Motor neuron (in vitro differentiated cells): Measurements from ENCODE around the gene IQCH. TPM values are rescaled to one million over a fixed set of nuclear protein-coding genes. Genes with fewer than 3 reads are reported as not detected.
"Not testable (repeated sequence)": the region's sequence is repeated elsewhere in the genome, so short reads cannot be mapped to it uniquely, and the experiment has no call there.

Experiments used
- ATAC-seq, 8 experiments: fragments of 200-7000 bp; cut with Tn5 transposase; replicated peaks in 6 of 8; 2 replicates each; pipeline ENCODE4 v1.8.0; 2021; ENCODE audit warnings: mild to moderate bottlenecking in 8 of 8, moderate library complexity in 8 of 8
- H3K27ac ChIP-seq, 2 donors: fragments of 250-450 bp; sonication (Bioruptor Pico); 2 replicates each; pipeline ENCODE4 v1.9.0; 2021; ENCODE audit warnings: antibody characterized with exemption in 2 of 2, mild to moderate bottlenecking in 2 of 2, moderate library complexity in 1 of 2
- H3K4me1 ChIP-seq, 2 donors: fragments of 250-450 bp; sonication (Bioruptor Pico); replicated peaks in 1 of 2; 2 replicates each; pipeline ENCODE4 v1.6.1; 2021; ENCODE audit warnings: antibody characterized with exemption in 2 of 2, mild to moderate bottlenecking in 2 of 2, moderate library complexity in 1 of 2
- H3K4me3 ChIP-seq, 5 donors: fragments of 250-450 bp; sonication (Bioruptor Pico); 2 replicates each; pipeline ENCODE4 v1.9.0; 2021; ENCODE audit warnings: antibody characterized with exemption in 5 of 5, mild to moderate bottlenecking in 5 of 5, moderate library complexity in 4 of 5
- WGBS, 10 experiments: fragments of 450-650 bp; shearing (Covaris generic); methylation state at CpG; one replicate each; pipeline ENCODE4 v1.0.0; 2022; 5-methylcytosine and 5-hydroxymethylcytosine counted together
- in situ Hi-C, 9 experiments: fragments of 400-800 bp; cut with MboI; loops; one replicate each; pipeline ENCODE4 v1.15.0; 2021; ENCODE audit warnings: low sequenced_read_pairs in 9 of 9, low pct_unique_long_range_greater_than_20kb in 2 of 9; ENCODE audit not compliant: unreplicated experiment in 9 of 9
- total RNA-seq, 8 experiments: library from RNA; unstranded; fragments of 300-600 nt; gene quantifications; 2 replicates each; pipeline versions ENCODE4 v1.2.3 to v1.2.4, GENCODE V29; 2022

IQCH gene
- total RNA-seq, 8 experiments from 2014 or later: 3.8 to 11.2 (median 5.3) TPM

GRCh38 chr15:67227846-67228245 is 26.7 kb upstream of the IQCH start:
- Histone ChIP-seq H3K4me1 (no peaks in the 10 kb centered on the region), H3K27ac (no peak overlapping the region), H3K4me3 (no peak overlapping the region)
- 71 to 100% (median 100%) methylated on average over 1 of the region's 1 CpG; no CpG with 5 or more reads in 1 of the 10 experiments for WGBS, 10 experiments
- in situ Hi-C loops: no loop called here
- ATAC-seq: no peak

- Histone ChIP-seq H3K4me3 (no peak overlapping the region), H3K4me1 (no peaks in the 10 kb centered on the region), H3K27ac (no peak overlapping the region)
- in situ Hi-C loops: no loop called here
- WGBS, 10 experiments: 25 to 100% (median 71%) methylated on average over 1 of the region's 1 CpG; no CpG with 5 or more reads in 1 of the 10 experiments
- no peak for ATAC-seq
These were observed 26.3 kb upstream of the IQCH start for GRCh38 chr15:67228286-67228685.

GRCh38 chr15:67230504-67230903 is 24.1 kb upstream of the IQCH start:
- in situ Hi-C loops: no loop called here
- H3K4me3 ChIP-seq: no peak overlapping the region
- ATAC-seq: peak in 1 of 8 experiments; percentile 52
- no peak overlapping the region for H3K27ac ChIP-seq
- H3K4me1 ChIP-seq: no peaks in the 10 kb centered on the region
- WGBS, 10 experiments: 80 to 100% (median 92%) methylated on average over 1 to 2 of the region's 2 CpGs; no CpG with 5 or more reads in 4 of the 10 experiments

- in situ Hi-C loops: no loop called here
- WGBS, 10 experiments: 85 to 100% (median 96%) methylated on average over 1 to 3 of the region's 3 CpGs
- no peak overlapping the region for H3K4me3 ChIP-seq
- no peak for ATAC-seq
- H3K27ac ChIP-seq: no peak overlapping the region
- no peaks in the 10 kb centered on the region for H3K4me1 ChIP-seq
These were observed 22.0 kb upstream of the IQCH start for GRCh38 chr15:67232591-67232990.

- H3K4me1 ChIP-seq: no peaks in the 10 kb centered on the region
- no peak overlapping the region for H3K27ac ChIP-seq
- in situ Hi-C loops: no loop called here
- H3K4me3 ChIP-seq: no peak overlapping the region
- peak in 3 of 8 experiments; percentile 16 to 42 (median 24) for ATAC-seq
- WGBS, 10 experiments: 0 to 80% (median 51%) methylated on average over 1 to 3 of the region's 3 CpGs; no CpG with 5 or more reads in 2 of the 10 experiments
These were observed 14.1 kb upstream of the IQCH start for GRCh38 chr15:67240235-67241131.

- no peak overlapping the region for H3K27ac ChIP-seq
- ATAC-seq: peak in 1 of 8 experiments; percentile 53
- in situ Hi-C loops: no loop called here
- no peak overlapping the region for H3K4me3 ChIP-seq
- 20 to 89% (median 60%) methylated on average over 1 to 4 of the region's 4 CpGs; no CpG with 5 or more reads in 3 of the 10 experiments for WGBS, 10 experiments
- no peaks in the 10 kb centered on the region for H3K4me1 ChIP-seq
These were observed 13.3 kb upstream of the IQCH start for GRCh38 chr15:67241132-67241855.

- Histone ChIP-seq H3K27ac (no peak overlapping the region), H3K4me3 (no peak overlapping the region), H3K4me1 (no peaks in the 10 kb centered on the region)
- 0 to 82% (median 8%) methylated on average over 2 to 3 of the region's 3 CpGs; no CpG with 5 or more reads in 3 of the 10 experiments for WGBS, 10 experiments
- ATAC-seq: peak in 3 of 8 experiments; percentile 75 to 83 (median 82)
- in situ Hi-C loops: no loop called here
These were observed 11.9 kb upstream of the IQCH start for GRCh38 chr15:67242708-67243111.

GRCh38 chr15:67244971-67245478 is 9.6 kb upstream of the IQCH start:
- H3K4me1 ChIP-seq: no peaks in the 10 kb centered on the region
- no peak overlapping the region for H3K27ac ChIP-seq
- peak in 1 of 8 experiments; percentile 27 for ATAC-seq
- in situ Hi-C loops: no loop called here
- no peak overlapping the region for H3K4me3 ChIP-seq
- 28 to 100% (median 100%) methylated on average over 1 to 3 of the region's 3 CpGs; no CpG with 5 or more reads in 1 of the 10 experiments for WGBS, 10 experiments

- in situ Hi-C loops, ATAC-seq, H3K4me3 ChIP-seq, H3K4me1 ChIP-seq, H3K27ac ChIP-seq: not testable (repeated sequence)
- WGBS, 10 experiments: 100% methylated on average over 1 to 3 of the region's 5 CpGs; no CpG with 5 or more reads in 5 of the 10 experiments
These were observed 8.0 kb upstream of the IQCH start for GRCh38 chr15:67246606-67247005.

- peak in 1 of 8 experiments; percentile 29 for ATAC-seq
- Histone ChIP-seq H3K4me1 (peaks cover under 1 to 2% of the 10 kb centered on the region in 2 donors), H3K27ac (no peak overlapping the region), H3K4me3 (no peak overlapping the region)
- in situ Hi-C loops: no loop called here
These were observed 6.5 kb upstream of the IQCH start for GRCh38 chr15:67248011-67248505.

- H3K27ac ChIP-seq: no peak overlapping the region
- no peak for ATAC-seq
- in situ Hi-C loops: no loop called here
- peaks cover 7% of the 10 kb centered on the region in 2 donors for H3K4me1 ChIP-seq
- no peak overlapping the region for H3K4me3 ChIP-seq
These were observed 4.8 kb upstream of the IQCH start for GRCh38 chr15:67249830-67250229.

- no peak for ATAC-seq
- in situ Hi-C loops: no loop called here
- Histone ChIP-seq H3K4me3 (no peak overlapping the region), H3K27ac (no peak overlapping the region), H3K4me1 (peaks cover 7 to 9% of the 10 kb centered on the region in 2 donors)
- 76 to 100% (median 93%) methylated on average over 1 to 4 of the region's 5 CpGs; no CpG with 5 or more reads in 1 of the 10 experiments for WGBS, 10 experiments
These were observed 3.3 kb upstream of the IQCH start for GRCh38 chr15:67251318-67251717.

GRCh38 chr15:67253101-67253500 is 1.5 kb upstream of the IQCH start:
- in situ Hi-C loops: no loop called here
- WGBS, 10 experiments: 40 to 100% (median 85%) methylated on average over 1 to 4 of the region's 12 CpGs; no CpG with 5 or more reads in 4 of the 10 experiments
- Histone ChIP-seq H3K4me3 (peak overlapping the region in 4 of 5 donors; percentile 82 to 88 (median 84)), H3K27ac (no peak overlapping the region), H3K4me1 (peaks cover 7 to 9% of the 10 kb centered on the region in 2 donors)
- ATAC-seq: no peak
